H1 (cell line): ENCODE data around the gene IZUMO2. TPM values are rescaled to one million over a fixed set of nuclear protein-coding genes. Genes with fewer than 3 reads are reported as not detected.

Source experiments
- CTCF ChIA-PET: fragments of 300-600 bp; sonication (Branson Sonifier 250); formaldehyde crosslinking; loops from one replicate; lab custom pipeline; 2021; ENCODE audit not compliant: partially characterized antibody; lab: Charles Lee
- POLR2A ChIA-PET: fragments of 300-600 bp; sonication (Branson Sonifier 250); formaldehyde crosslinking; loops from one replicate; lab custom pipeline; 2021; ENCODE audit warnings: inconsistent platforms; ENCODE audit not compliant: partially characterized antibody; lab: Charles Lee
- DNase-seq, 2 experiments: peaks; one replicate each; pipeline versions ENCODE4 v3.0.0 to v3.0.0-alpha.2; 2010 to 2022; ENCODE audit warnings: low spot score in 2 of 2, low read depth in 1 of 2, mixed read lengths in 1 of 2
- FAIRE-seq: peaks from 2 replicates; lab custom pipeline; 2011; peaks lifted over from hg19 to GRCh38; lab: Jason Lieb, UNC
- H2AFZ ChIP-seq: 2 replicates; pipeline ENCODE4 v1.8.1; 2012; ENCODE audit warnings: low read length, inconsistent platforms
- H2AK5ac ChIP-seq: 2 replicates; pipeline ENCODE4 v1.6.1; 2013; ENCODE audit warnings: low read depth, low read length
- H2BK120ac ChIP-seq: replicated peaks from 2 replicates; pipeline ENCODE3; 2013; ENCODE audit warnings: low read depth, low read length, inconsistent platforms
- H2BK12ac ChIP-seq: 2 replicates; pipeline ENCODE4 v1.6.1; 2013; ENCODE audit warnings: low read depth, low read length
- H2BK15ac ChIP-seq: 2 replicates; pipeline ENCODE4 v1.6.1; 2013; ENCODE audit warnings: low read length
- H2BK20ac ChIP-seq: 2 replicates; pipeline ENCODE4 v1.6.1; 2013; ENCODE audit warnings: low read length
- H2BK5ac ChIP-seq: 2 replicates; pipeline ENCODE4 v1.6.1; 2013; ENCODE audit warnings: low read depth, low read length
- H3K14ac ChIP-seq: 2 replicates; pipeline ENCODE4 v1.6.1; 2013; ENCODE audit warnings: inconsistent platforms; ENCODE audit not compliant: insufficient read length
- H3K18ac ChIP-seq: 2 replicates; pipeline ENCODE4 v1.6.1; 2013; ENCODE audit warnings: low read length; ENCODE audit errors: extremely low read depth
- H3K23ac ChIP-seq: 2 replicates; pipeline ENCODE4 v1.6.1; 2013; ENCODE audit warnings: inconsistent platforms; ENCODE audit not compliant: insufficient read length
- H3K23me2 ChIP-seq: 2 replicates; pipeline ENCODE4 v1.6.1; 2013; ENCODE audit warnings: low read depth, low read length
- H3K27ac ChIP-seq: 2 replicates; pipeline ENCODE4 v1.6.1; 2011; ENCODE audit warnings: low read depth, low read length, inconsistent platforms
- H3K27me3 ChIP-seq, 4 experiments: replicated peaks in 1 of 4; 1 replicate in 1 of 4; 2 replicates in 3 of 4; pipeline versions ENCODE4 v1.6.1 to v1.8.1; 2011 to 2013; ENCODE audit warnings: low read length in 3 of 4, mild to moderate bottlenecking in 3 of 4, inconsistent platforms in 2 of 4, mixed read lengths in 2 of 4, moderate library complexity in 1 of 4; ENCODE audit not compliant: control insufficient read depth in 3 of 4, insufficient read depth in 3 of 4; ENCODE audit errors: extremely low read depth in 1 of 4
- H3K36me3 ChIP-seq, 4 experiments: 2 replicates each; pipeline versions ENCODE4 v1.6.1 to v1.8.1; 2011 to 2013; ENCODE audit warnings: mild to moderate bottlenecking in 4 of 4, low read length in 3 of 4, moderate library complexity in 2 of 4, control low read depth in 1 of 4, inconsistent platforms in 1 of 4; ENCODE audit not compliant: insufficient read depth in 4 of 4, control insufficient read depth in 2 of 4
- H3K4ac ChIP-seq: replicated peaks from 2 replicates; pipeline ENCODE3; 2013; ENCODE audit warnings: low read length, low read depth, mixed read lengths, inconsistent platforms; ENCODE audit not compliant: insufficient read length
- H3K4me1 ChIP-seq, 4 experiments: replicated peaks in 1 of 4; 1 replicate in 1 of 4; 2 replicates in 3 of 4; pipeline versions ENCODE4 v1.6.1 to v1.8.1; 2011 to 2013; ENCODE audit warnings: low read length in 3 of 4, inconsistent platforms in 2 of 4, mixed read lengths in 1 of 4; ENCODE audit not compliant: insufficient read depth in 4 of 4, control insufficient read depth in 3 of 4
- H3K4me2 ChIP-seq, 2 experiments: 2 replicates each; pipeline versions ENCODE4 v1.6.1 to v1.8.1; 2011 to 2013; ENCODE audit warnings: low read depth in 2 of 2, low read length in 2 of 2, control low read depth in 1 of 2, inconsistent platforms in 1 of 2, mild to moderate bottlenecking in 1 of 2; ENCODE audit not compliant: insufficient read depth in 1 of 2
- H3K4me3 ChIP-seq, 4 experiments: fragments of 200-600, 300-600 bp in 1 of 4; sonication (generic), shearing (Covaris generic), sonication (Bioruptor Twin) in 1 of 4; 2 replicates each; pipeline versions ENCODE4 v1.5.1 to v1.8.1; 2011 to 2016; ENCODE audit warnings: low read length in 4 of 4, low read depth in 3 of 4, control low read depth in 2 of 4, inconsistent platforms in 2 of 4, mild to moderate bottlenecking in 2 of 4, mixed read lengths in 1 of 4, moderate library complexity in 1 of 4; ENCODE audit not compliant: insufficient read depth in 2 of 4; ENCODE audit errors: extremely low read depth in 1 of 4
- H3K56ac ChIP-seq: replicated peaks from 2 replicates; pipeline ENCODE3; 2013; ENCODE audit warnings: low read depth, mild to moderate bottlenecking, mixed read lengths, low read length, inconsistent platforms; ENCODE audit not compliant: insufficient read length
- H3K79me1 ChIP-seq: 2 replicates; pipeline ENCODE4 v1.6.1; 2013; ENCODE audit warnings: low read depth, low read length, control low read depth
- H3K79me2 ChIP-seq, 2 experiments: 2 replicates each; pipeline versions ENCODE4 v1.6.1 to v1.8.1; 2012 to 2013; ENCODE audit warnings: low read length in 2 of 2, mild to moderate bottlenecking in 2 of 2, inconsistent platforms in 1 of 2; ENCODE audit not compliant: insufficient read depth in 2 of 2, control insufficient read depth in 1 of 2
- H3K9ac ChIP-seq, 4 experiments: replicated peaks in 1 of 4; 1 replicate in 1 of 4; 2 replicates in 3 of 4; pipeline versions ENCODE4 v1.6.1 to v1.8.1; 2011 to 2013; ENCODE audit warnings: low read depth in 3 of 4, low read length in 3 of 4, control low read depth in 2 of 4, mild to moderate bottlenecking in 2 of 4, moderate library complexity in 2 of 4, inconsistent platforms in 1 of 4; ENCODE audit errors: extremely low read depth in 1 of 4
- H3K9me3 ChIP-seq, 2 experiments: 2 replicates each; pipeline versions ENCODE4 v1.6.1 to v1.8.1; 2012 to 2013; ENCODE audit warnings: mild to moderate bottlenecking in 2 of 2, moderate library complexity in 2 of 2, control low read depth in 1 of 2, inconsistent platforms in 1 of 2, low read depth in 1 of 2, low read length in 1 of 2, mixed read lengths in 1 of 2; ENCODE audit not compliant: insufficient read depth in 2 of 2
- H4K20me1 ChIP-seq, 2 experiments: replicated peaks in 1 of 2; 2 replicates each; pipeline versions ENCODE3 to v1.8.1; 2011 to 2013; ENCODE audit warnings: inconsistent platforms in 2 of 2, low read length in 2 of 2, mild to moderate bottlenecking in 1 of 2; ENCODE audit not compliant: insufficient read depth in 2 of 2, control insufficient read depth in 1 of 2
- H4K5ac ChIP-seq: 2 replicates; pipeline ENCODE4 v1.6.1; 2013; ENCODE audit warnings: low read length, low read depth, mixed read lengths, inconsistent platforms; ENCODE audit not compliant: insufficient read length
- H4K8ac ChIP-seq: 2 replicates; pipeline ENCODE4 v1.8.0; 2013; ENCODE audit warnings: mild to moderate bottlenecking, moderate library complexity, low read length, inconsistent platforms; ENCODE audit not compliant: insufficient read depth; ENCODE audit errors: extremely low read depth
- H4K91ac ChIP-seq: replicated peaks from 2 replicates; pipeline ENCODE3; 2013; ENCODE audit warnings: low read length, mixed read lengths, inconsistent platforms; ENCODE audit not compliant: insufficient read length
- ASH2L ChIP-seq: fragments of 200-600, 300-600 bp; sonication (generic); IDR thresholded peaks from one replicate; pipeline ENCODE4 v1.7.1; 2017; ENCODE audit warnings: low read length
- BACH1 ChIP-seq: IDR thresholded peaks from 2 replicates; pipeline ENCODE4 v1.6.1; 2012; ENCODE audit warnings: low read length, improper control_type of control experiment
- BRCA1 ChIP-seq: IDR thresholded peaks from 2 replicates; pipeline ENCODE4 v1.6.1; 2012; ENCODE audit warnings: low read depth, low read length, improper control_type of control experiment
- CBX5 ChIP-seq: fragments of 300-800, 300-1000 bp; sonication (generic); IDR thresholded peaks from 2 replicates; pipeline ENCODE4 v1.7.1; 2016; ENCODE audit warnings: antibody characterized with exemption, low read length, low read depth
- CEBPB ChIP-seq: IDR thresholded peaks from 2 replicates; pipeline ENCODE4 v1.6.1; 2012; ENCODE audit warnings: low read depth, low read length
- GABPA ChIP-seq: IDR thresholded peaks from 2 replicates; pipeline ENCODE4 v1.6.1; 2011; ENCODE audit warnings: mild to moderate bottlenecking, low read length, moderate library complexity, borderline replicate concordance; ENCODE audit not compliant: insufficient read depth
- NANOG ChIP-seq: IDR thresholded peaks from 2 replicates; pipeline ENCODE4 v1.6.1; 2011; ENCODE audit warnings: low read length, low read depth, mild to moderate bottlenecking, inconsistent platforms; ENCODE audit not compliant: insufficient read depth, poor library complexity, severe bottlenecking
- POLR2A ChIP-seq, 2 experiments: IDR thresholded peaks; 1 replicate in 1 of 2; 2 replicates in 1 of 2; pipeline ENCODE4 v1.6.1; 2011; ENCODE audit warnings: low read depth in 2 of 2, low read length in 2 of 2, mild to moderate bottlenecking in 2 of 2; ENCODE audit errors: control extremely low read depth in 1 of 2
- RXRA ChIP-seq: IDR thresholded peaks from 2 replicates; pipeline ENCODE4 v1.6.1; 2011; ENCODE audit warnings: low read depth, mild to moderate bottlenecking, low read length, moderate library complexity; ENCODE audit not compliant: insufficient read depth
- SAP30 ChIP-seq: fragments of 300-600 bp; sonication (generic); IDR thresholded peaks from 2 replicates; pipeline ENCODE4 v1.7.1; 2012; ENCODE audit warnings: low read length, moderate library complexity, mild to moderate bottlenecking, inconsistent platforms; ENCODE audit not compliant: insufficient read depth, insufficient replicate concordance
- SIRT6 ChIP-seq: IDR thresholded peaks from one replicate; pipeline ENCODE4 v1.7.1; 2012; ENCODE audit warnings: low read length, inconsistent platforms
- SP1 ChIP-seq: IDR thresholded peaks from 2 replicates; pipeline ENCODE4 v1.6.1; 2011; ENCODE audit warnings: low read depth, low read length
- SP2 ChIP-seq: IDR thresholded peaks from 2 replicates; pipeline ENCODE4 v1.6.1; 2012; ENCODE audit warnings: mild to moderate bottlenecking, low read length, inconsistent platforms
- SUZ12 ChIP-seq: fragments of 200-600 bp; sonication (generic); IDR thresholded peaks from 2 replicates; pipeline ENCODE4 v1.6.1; 2012; ENCODE audit warnings: mild to moderate bottlenecking, inconsistent platforms, low read length, moderate library complexity, mixed read lengths
- TBP ChIP-seq: IDR thresholded peaks from 2 replicates; pipeline ENCODE4 v1.6.1; 2011; ENCODE audit warnings: low read depth, low read length, improper control_type of control experiment
- YY1 ChIP-seq: IDR thresholded peaks from 2 replicates; pipeline ENCODE4 v1.6.1; 2011; ENCODE audit warnings: low read depth, mild to moderate bottlenecking, low read length
- WGBS, 2 experiments: shearing (Covaris generic) in 1 of 2; methylation state at CpG; one replicate each; pipeline versions ENCODE4 v1.1.6 to v1.1.7; 2013 to 2015; ENCODE audit warnings: low lambda C conversion rate in 2 of 2, mixed read lengths in 2 of 2, inconsistent platforms in 1 of 2, low coverage in 1 of 2, missing lambda C conversion rate in 1 of 2; ENCODE audit not compliant: insufficient replicate concordance in 2 of 2, insufficient coverage in 1 of 2, insufficient read length in 1 of 2; ENCODE audit errors: extremely low coverage in 1 of 2, missing lambda C conversion rate in 1 of 2; 5-methylcytosine and 5-hydroxymethylcytosine counted together
- polyA plus RNA-seq, 7 experiments: library from polyadenylated mRNA; depleted of rRNA in 3 of 7; stranded (reverse) in 5 of 7; unstranded in 2 of 7; fragments of >200 nt in 5 of 7; fragments of 200-250 nt in 2 of 7; gene quantifications; 1 replicate in 5 of 7; 2 replicates in 1 of 7; 4 replicates in 1 of 7; pipeline versions ENCODE4 v1.2.1 to v1.2.3, GENCODE V29; 2011 to 2013; ENCODE audit warnings: missing spikeins in 2 of 7, mixed read lengths in 2 of 7
- total RNA-seq: library from RNA; stranded (reverse); fragmentation: NEBNext Ultra II Directional; extraction: Animal tissue kit (Norgen Biotek cat#: 25700); gene quantifications from 2 replicates; pipeline ENCODE4 v1.2.1, GENCODE V29; 2021

IZUMO2 gene
- total and polyA plus RNA-seq, 2 of the 8 experiments (the other 6 are each of a cell fraction or from before 2014, with no cell fraction given): 1.7 to 1.9 TPM

GRCh38 chr19:50202386-50202785, 39.3 kb upstream of the IZUMO2 start:
- Histone ChIP-seq H3K9ac (no peak overlapping the region), H2BK20ac (no peak overlapping the region), H4K8ac (no peak overlapping the region), H2BK120ac (no peak overlapping the region), H2AK5ac (no peak overlapping the region), H3K4me2 (peak overlapping the region in 1 of 2 experiments; percentile 78; a peak in 3 of 4 replicates), H2AFZ (no peak overlapping the region), H3K56ac (no peak overlapping the region), H3K4me1 (peaks cover 0 to 5% (median 2%) of the 10 kb centered on the region in 4 experiments; a peak in 5 of 7 replicates), H3K36me3 (no peaks in the 10 kb centered on the region), H2BK12ac (no peak overlapping the region), H3K27ac (no peak overlapping the region), H2BK5ac (no peak overlapping the region), H3K4ac (no peak overlapping the region), H4K91ac (no peak overlapping the region), H3K4me3 (peak overlapping the region in 1 of 4 experiments; percentile 83; a peak in 2 of 8 replicates), H3K27me3 (peaks cover 0 to 16% (median 8%) of the 10 kb centered on the region in 4 experiments; a peak in 6 of 7 replicates), H4K5ac (no peak overlapping the region), H3K14ac (no peak overlapping the region), H3K18ac (no peak overlapping the region), H3K9me3 (no peaks in the 10 kb centered on the region), H3K79me1 (no peaks in the 10 kb centered on the region; the same call in none of the 2 replicates), H3K23ac (no peak overlapping the region), H3K23me2 (peaks cover 10% of the 10 kb centered on the region; the same call in 1 of the 2 replicates), H4K20me1 (peaks cover 0 to 7% of the 10 kb centered on the region in 2 experiments), H2BK15ac (no peak overlapping the region), H3K79me2 (no peaks in the 10 kb centered on the region)
- ChIA-PET POLR2A (interaction anchor here (1.3 kb wide), 1 partner anchor 110 kb away, joined by 4 read pairs; no protein-coding TSS in a partner anchor), CTCF (interaction anchor here (0.6 to 1.9 kb wide), 4 partner anchors 9 to 57 kb away, joined by 3 to 6 read pairs (median 4); no protein-coding TSS in a partner anchor)
- FAIRE-seq (no peak), DNase-seq (no peak)
- WGBS, 2 experiments: 92% methylated on average over 3 of the region's 3 CpGs; no CpG with 5 or more reads in 1 of the 2 experiments
- TF ChIP-seq SP2 (no peak), POLR2A (IDR thresholded peaks at IDR 0.05; ENCODE audit: control extremely low read depth in 1 of 2, low read depth in 2 of 2, low read length in 2 of 2) (no peak), BRCA1 (no peak), CBX5 (no peak), CEBPB (no peak), NANOG (no peak), GABPA (no peak), SIRT6 (no peak), SAP30 (no peak), BACH1 (no peak), SUZ12 (no peak), YY1 (no peak), TBP (no peak), RXRA (no peak), SP1 (no peak), ASH2L (no peak)
